ENCODE data around the gene ARHGEF28. TPM values are rescaled to one million over a fixed set of nuclear protein-coding genes. Genes with fewer than 3 reads are reported as not detected.
A peak's percentile ranks its signal among the peaks of the same experiment; 100 is the strongest.

ARHGEF28 gene
- polyA plus RNA-seq, 1 donor from 2014 or later = not detected

- Histone ChIP-seq H3K4me3 (ENCODE audit: low read length) (no peak overlapping the region), H3K4me2 (ENCODE audit: low read length) (no peak overlapping the region), H3K9me2 (ENCODE audit: insufficient read depth, low read length) (no peaks in the 10 kb centered on the region), H3K9me3 (ENCODE audit: low read length) (no peaks in the 10 kb centered on the region), H3K79me2 (replicated peaks; ENCODE audit: insufficient read depth, low read length) (no peaks in the 10 kb centered on the region), H3K27ac (ENCODE audit: low read length) (no peak overlapping the region), H3F3A (ENCODE audit: insufficient read depth, low read length, poor library complexity, severe bottlenecking) (no peaks in the 10 kb centered on the region), H3K27me3 (ENCODE audit: insufficient read depth, low read depth, low read length) (no peaks in the 10 kb centered on the region), H3K36me3 (ENCODE audit: insufficient read depth, low read length) (no peaks in the 10 kb centered on the region), H4K20me1 (ENCODE audit: insufficient read depth) (no peaks in the 10 kb centered on the region), H3K9ac (ENCODE audit: low read length) (no peak overlapping the region), H2AFZ (ENCODE audit: low read depth, low read length) (no peak overlapping the region)
- peak; percentile 97 for TF ChIP-seq RAD21 (conservative IDR thresholded peaks at IDR 0.05)
- TF ChIP-seq SMC3 (conservative IDR thresholded peaks at IDR 0.05; ENCODE audit: poor library complexity) = peak; percentile 99
- TF ChIP-seq TAF1 (IDR thresholded peaks at IDR 0.05; ENCODE audit: low read depth) = no peak
- TF ChIP-seq, protein P1, sequence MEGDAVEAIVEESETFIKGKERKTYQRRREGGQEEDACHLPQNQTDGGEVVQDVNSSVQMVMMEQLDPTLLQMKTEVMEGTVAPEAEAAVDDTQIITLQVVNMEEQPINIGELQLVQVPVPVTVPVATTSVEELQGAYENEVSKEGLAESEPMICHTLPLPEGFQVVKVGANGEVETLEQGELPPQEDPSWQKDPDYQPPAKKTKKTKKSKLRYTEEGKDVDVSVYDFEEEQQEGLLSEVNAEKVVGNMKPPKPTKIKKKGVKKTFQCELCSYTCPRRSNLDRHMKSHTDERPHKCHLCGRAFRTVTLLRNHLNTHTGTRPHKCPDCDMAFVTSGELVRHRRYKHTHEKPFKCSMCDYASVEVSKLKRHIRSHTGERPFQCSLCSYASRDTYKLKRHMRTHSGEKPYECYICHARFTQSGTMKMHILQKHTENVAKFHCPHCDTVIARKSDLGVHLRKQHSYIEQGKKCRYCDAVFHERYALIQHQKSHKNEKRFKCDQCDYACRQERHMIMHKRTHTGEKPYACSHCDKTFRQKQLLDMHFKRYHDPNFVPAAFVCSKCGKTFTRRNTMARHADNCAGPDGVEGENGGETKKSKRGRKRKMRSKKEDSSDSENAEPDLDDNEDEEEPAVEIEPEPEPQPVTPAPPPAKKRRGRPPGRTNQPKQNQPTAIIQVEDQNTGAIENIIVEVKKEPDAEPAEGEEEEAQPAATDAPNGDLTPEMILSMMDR (IDR thresholded peaks at IDR 0.05; ENCODE audit: poor library complexity, severe bottlenecking) = peak; percentile 97
Measured at GRCh38 chr5:73792687-73793320, 166.8 kb downstream of the ARHGEF28 start.

DNA sequence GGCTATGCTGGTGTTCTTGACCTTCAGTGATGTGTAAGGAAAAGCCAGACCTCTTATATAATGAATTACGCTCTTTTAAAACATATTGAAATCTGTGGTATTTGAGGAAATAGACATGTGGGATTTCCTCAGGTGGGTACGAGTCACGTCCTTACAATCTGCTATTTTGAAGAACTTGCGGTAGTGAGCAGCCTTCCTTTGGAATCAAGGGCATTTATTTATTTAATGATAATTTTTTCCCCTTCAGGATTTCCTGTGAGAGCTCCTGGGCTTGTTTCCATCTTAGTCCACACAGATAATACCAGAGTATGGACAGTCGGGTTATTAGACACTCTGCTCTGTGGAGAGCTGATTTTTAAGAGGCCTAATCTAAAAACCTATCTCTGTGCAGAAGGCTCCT lies 167.9 kb downstream of the ARHGEF28 start:
- Histone ChIP-seq H3K4me3 (ENCODE audit: low read length) (no peak overlapping the region), H3K4me2 (ENCODE audit: low read length) (no peak overlapping the region)

More for the DNA sequence above, 167.9 kb downstream of the ARHGEF28 start:
- Histone ChIP-seq H3K9ac (ENCODE audit: low read length) (no peak overlapping the region), H3F3A (ENCODE audit: insufficient read depth, low read length, poor library complexity, severe bottlenecking) (no peaks in the 10 kb centered on the region), H3K79me2 (replicated peaks; ENCODE audit: insufficient read depth, low read length) (no peaks in the 10 kb centered on the region), H3K27ac (ENCODE audit: low read length) (no peak overlapping the region), H3K27me3 (ENCODE audit: insufficient read depth, low read depth, low read length) (no peaks in the 10 kb centered on the region), H4K20me1 (ENCODE audit: insufficient read depth) (no peaks in the 10 kb centered on the region), H3K36me3 (ENCODE audit: insufficient read depth, low read length) (no peaks in the 10 kb centered on the region), H2AFZ (ENCODE audit: low read depth, low read length) (no peak overlapping the region), H3K9me2 (ENCODE audit: insufficient read depth, low read length) (no peaks in the 10 kb centered on the region), H3K9me3 (ENCODE audit: low read length) (no peaks in the 10 kb centered on the region)
- TF ChIP-seq TAF1 (IDR thresholded peaks at IDR 0.05; ENCODE audit: low read depth) (no peak), POLR2AphosphoS5 (IDR thresholded peaks at IDR 0.05) (no peak), EZH2 (IDR thresholded peaks at IDR 0.05; ENCODE audit: borderline replicate concordance, insufficient read depth, low read length, poor library complexity, severe bottlenecking) (no peak), SMC3 (conservative IDR thresholded peaks at IDR 0.05; ENCODE audit: poor library complexity) (no peak), MXI1 (conservative IDR thresholded peaks at IDR 0.05; ENCODE audit: poor library complexity, severe bottlenecking) (no peak), REST (IDR thresholded peaks at IDR 0.05; ENCODE audit: borderline replicate concordance) (no peak), RAD21 (conservative IDR thresholded peaks at IDR 0.05) (no peak), EP300 (conservative IDR thresholded peaks at IDR 0.05; ENCODE audit: poor library complexity, severe bottlenecking) (no peak)
- TF ChIP-seq, protein P1 (IDR thresholded peaks at IDR 0.05; ENCODE audit: poor library complexity, severe bottlenecking) = no peak

All from neural cell (in vitro differentiated cells).